ENCODE data around the gene NELL2. TPM values are rescaled to one million over a fixed set of nuclear protein-coding genes. Genes with fewer than 3 reads are reported as not detected.

Gene NELL2
- total RNA-seq, 1 experiment from 2014 or later = 32.7 TPM

DNA sequence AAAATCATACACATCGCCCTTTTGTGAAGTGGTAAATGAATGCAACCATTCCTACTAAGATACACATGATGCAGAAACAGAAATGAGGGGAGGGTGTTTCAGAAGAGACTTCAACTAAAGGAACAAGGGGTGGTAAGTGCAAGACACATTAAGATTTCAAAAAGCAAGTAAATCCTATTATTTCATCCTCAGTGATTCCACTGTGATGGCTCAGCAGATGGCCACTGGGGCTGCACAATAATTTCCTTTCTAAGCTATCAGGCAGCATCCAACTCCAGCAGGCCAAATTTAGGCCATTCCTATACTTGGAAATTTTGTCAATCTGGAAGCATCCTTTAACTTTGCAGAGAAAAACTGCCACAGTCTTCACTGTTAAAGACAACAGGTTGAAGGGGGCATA, 272.4 kb downstream of the NELL2 start:
- Histone ChIP-seq H3K9me3 (ENCODE audit: control insufficient read depth, low read depth, low read length) (no peaks in the 10 kb centered on the region), H2BK15ac (ENCODE audit: low read depth, low read length) (no peak overlapping the region), H2BK5ac (ENCODE audit: insufficient read length, low read length) (no peak overlapping the region), H3K56ac (ENCODE audit: insufficient read length, low read depth, low read length) (no peak overlapping the region), H3T11ph (ENCODE audit: low read length) (no peak overlapping the region), H4K8ac (replicated peaks; ENCODE audit: insufficient read length, low read depth, low read length) (no peak overlapping the region), H2AK5ac (ENCODE audit: insufficient read length, low read length) (no peak overlapping the region), H2BK20ac (ENCODE audit: low read depth, low read length, poor library complexity, severe bottlenecking) (no peak overlapping the region), H3K23ac (ENCODE audit: insufficient read length, low read depth, low read length) (no peak overlapping the region), H3K4me1 (ENCODE audit: insufficient read depth, low read length) (no peaks in the 10 kb centered on the region), H3K14ac (ENCODE audit: insufficient read depth, low read length) (no peak overlapping the region), H2AFZ (ENCODE audit: low read length) (no peak overlapping the region), H2BK120ac (ENCODE audit: low read depth, low read length, poor library complexity, severe bottlenecking) (no peak overlapping the region), H3K9ac (ENCODE audit: extremely low read depth, insufficient read length, low read length) (no peak overlapping the region), H2BK12ac (ENCODE audit: insufficient read length, low read depth, low read length) (no peak overlapping the region), H4K5ac (ENCODE audit: insufficient read length, low read depth, low read length) (no peak overlapping the region), H3K27me3 (ENCODE audit: insufficient read depth, low read length) (no peaks in the 10 kb centered on the region), H4K91ac (ENCODE audit: insufficient read length, low read depth, low read length) (no peak overlapping the region), H3K79me1 (ENCODE audit: insufficient read depth, low read depth, low read length, poor library complexity, severe bottlenecking) (no peaks in the 10 kb centered on the region), H3K79me2 (ENCODE audit: insufficient read depth, low read length) (no peaks in the 10 kb centered on the region), H4K20me1 (ENCODE audit: control insufficient read depth, insufficient read depth, insufficient read length) (no peaks in the 10 kb centered on the region), H3K23me2 (ENCODE audit: insufficient read length, low read depth, low read length, poor library complexity, severe bottlenecking) (no peaks in the 10 kb centered on the region), H3K18ac (ENCODE audit: insufficient read length, low read depth, low read length) (no peak overlapping the region), H3K4me2 (ENCODE audit: insufficient read depth, insufficient read length, low read length) (no peak overlapping the region), H3K4ac (ENCODE audit: low read depth, low read length) (no peak overlapping the region), H3K27ac (ENCODE audit: insufficient read length, low read depth, low read length) (no peak overlapping the region)
- Mint-ChIP-seq H3K27me3 (ENCODE audit: low read depth) (no peaks in the 10 kb centered on the region), H3K27ac (peak overlapping the region in 1 of 3 experiments; percentile 31; a peak in 2 of 7 replicates), H3K36me3 (ENCODE audit: insufficient read depth in 1 of 3, low read depth in 3 of 3) (peaks cover 0 to 2% (median 0%) of the 10 kb centered on the region in 3 experiments; a peak in 2 of 7 replicates), H3K4me3 (no peak overlapping the region), H3K4me1 (peaks cover 5 to 8% of the 10 kb centered on the region in 2 experiments; a peak in 3 of 4 replicates), H3K9me3 (no peaks in the 10 kb centered on the region)
- TF ChIP-seq, protein P1, sequence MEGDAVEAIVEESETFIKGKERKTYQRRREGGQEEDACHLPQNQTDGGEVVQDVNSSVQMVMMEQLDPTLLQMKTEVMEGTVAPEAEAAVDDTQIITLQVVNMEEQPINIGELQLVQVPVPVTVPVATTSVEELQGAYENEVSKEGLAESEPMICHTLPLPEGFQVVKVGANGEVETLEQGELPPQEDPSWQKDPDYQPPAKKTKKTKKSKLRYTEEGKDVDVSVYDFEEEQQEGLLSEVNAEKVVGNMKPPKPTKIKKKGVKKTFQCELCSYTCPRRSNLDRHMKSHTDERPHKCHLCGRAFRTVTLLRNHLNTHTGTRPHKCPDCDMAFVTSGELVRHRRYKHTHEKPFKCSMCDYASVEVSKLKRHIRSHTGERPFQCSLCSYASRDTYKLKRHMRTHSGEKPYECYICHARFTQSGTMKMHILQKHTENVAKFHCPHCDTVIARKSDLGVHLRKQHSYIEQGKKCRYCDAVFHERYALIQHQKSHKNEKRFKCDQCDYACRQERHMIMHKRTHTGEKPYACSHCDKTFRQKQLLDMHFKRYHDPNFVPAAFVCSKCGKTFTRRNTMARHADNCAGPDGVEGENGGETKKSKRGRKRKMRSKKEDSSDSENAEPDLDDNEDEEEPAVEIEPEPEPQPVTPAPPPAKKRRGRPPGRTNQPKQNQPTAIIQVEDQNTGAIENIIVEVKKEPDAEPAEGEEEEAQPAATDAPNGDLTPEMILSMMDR (conservative IDR thresholded peaks at IDR 0.05) = no peak
- no CpG with 5 or more reads among the region's 1 CpG for WGBS (ENCODE audit: extremely low coverage, insufficient read length, low lambda C conversion rate)
- DNase-seq = no peak

Measured in H9 (cell line).